Caco-2 (cell line): Measurements from ENCODE around the gene TENM3. TPM values are rescaled to one million over a fixed set of nuclear protein-coding genes. Genes with fewer than 3 reads are reported as not detected.

Source experiments
- BruUV-seq: library from RNA; stranded (reverse); fragments of 400-500 nt; replicated peaks from 2 replicates; lab custom pipeline; 2021; lab: Mats Ljungman, UMichigan
- CTCF ChIA-PET: fragments of 300-600 bp; sonication (Branson Sonifier 250); formaldehyde crosslinking; loops from one replicate; lab custom pipeline; 2022; ENCODE audit warnings: antibody characterized with exemption; lab: Charles Lee
- POLR2A ChIA-PET: fragments of 300-600 bp; sonication (Branson Sonifier 250); formaldehyde crosslinking; loops from one replicate; lab custom pipeline; 2022; ENCODE audit warnings: antibody characterized with exemption; lab: Charles Lee
- DNase-seq, 2 experiments: peaks; one replicate each; pipeline versions ENCODE4 v3.0.0 to v3.0.0-alpha.2; 2020 to 2022
- H3K27me3 ChIP-seq: replicated peaks from 2 replicates; pipeline ENCODE4 v1.6.0; 2011; ENCODE audit warnings: low read length; ENCODE audit not compliant: control insufficient read depth, insufficient read depth
- H3K36me3 ChIP-seq: 2 replicates; pipeline ENCODE4 v1.5.1; 2011; ENCODE audit warnings: low read length; ENCODE audit not compliant: control insufficient read depth, insufficient read depth
- H3K4me1 ChIP-seq: fragments of 250-450 bp; sonication (Bioruptor Pico); 2 replicates; pipeline ENCODE4 v1.5.1; 2020; ENCODE audit warnings: mild to moderate bottlenecking
- H3K4me3 ChIP-seq: 2 replicates; pipeline ENCODE4 v1.5.1; 2011; ENCODE audit warnings: low read depth, mild to moderate bottlenecking, control low read depth, low read length
- H3K9me3 ChIP-seq: fragments of 250-450 bp; sonication (Bioruptor Pico); 2 replicates; pipeline ENCODE4 v1.5.1; 2020; ENCODE audit warnings: mild to moderate bottlenecking, moderate library complexity
- H3K27ac Mint-ChIP-seq: one replicate; pipeline ENCODE4 v1.8.0; 2022; ENCODE audit warnings: mixed read lengths; ENCODE audit not compliant: unreplicated experiment
- H3K27me3 Mint-ChIP-seq: one replicate; pipeline ENCODE4 v1.8.0; 2022; ENCODE audit warnings: mixed read lengths; ENCODE audit not compliant: insufficient read depth, unreplicated experiment
- H3K36me3 Mint-ChIP-seq: one replicate; pipeline ENCODE4 v1.8.0; 2022; ENCODE audit warnings: mild to moderate bottlenecking, mixed read lengths; ENCODE audit not compliant: insufficient read depth, unreplicated experiment
- H3K4me1 Mint-ChIP-seq: one replicate; pipeline ENCODE4 v1.8.0; 2022; ENCODE audit warnings: low read depth, mixed read lengths; ENCODE audit not compliant: unreplicated experiment
- H3K4me3 Mint-ChIP-seq: one replicate; pipeline ENCODE4 v1.8.0; 2022; ENCODE audit warnings: mild to moderate bottlenecking, moderate library complexity, mixed read lengths; ENCODE audit not compliant: unreplicated experiment
- H3K9me3 Mint-ChIP-seq: one replicate; pipeline ENCODE4 v1.8.0; 2022; ENCODE audit warnings: mixed read lengths; ENCODE audit not compliant: unreplicated experiment
- intact Hi-C: fragments of 100-400 bp; cut with micrococcal nuclease; formaldehyde crosslinking; loops from one replicate; pipeline ENCODE4 v1.10.0; 2022; ENCODE audit not compliant: unreplicated experiment
- total RNA-seq: library from RNA; stranded (reverse); gene quantifications from 2 replicates; pipeline ENCODE4 v1.2.3, GENCODE V29; 2022
- TF ChIP-seq, protein P1 (sequence below), 2 experiments: fragments of 200-600 bp in 1 of 2; IDR thresholded peaks; 1 replicate in 1 of 2; 2 replicates in 1 of 2; pipeline versions ENCODE4 v1.5.1 to v1.8.0; 2011 to 2022; ENCODE audit warnings: antibody characterized with exemption in 1 of 2, control low read depth in 1 of 2, inconsistent platforms in 1 of 2, low read depth in 1 of 2, low read length in 1 of 2, mild to moderate bottlenecking in 1 of 2, moderate library complexity in 1 of 2; ENCODE audit not compliant: insufficient read depth in 1 of 2, severe bottlenecking in 1 of 2, unreplicated experiment in 1 of 2

Gene TENM3
- total RNA-seq, 1 experiment from 2014 or later, result 94.7 TPM

- H3K4me3 Mint-ChIP-seq, result no peak overlapping the region
- no peaks in the 10 kb centered on the region for H3K27me3 Mint-ChIP-seq
- Histone ChIP-seq H3K27me3 (no peaks in the 10 kb centered on the region), H3K4me3 (no peak overlapping the region), H3K9me3 (no peaks in the 10 kb centered on the region), H3K4me1 (no peaks in the 10 kb centered on the region), H3K36me3 (no peaks in the 10 kb centered on the region)
- POLR2A ChIA-PET, result no interaction called here
- CTCF ChIA-PET, result no interaction called here
- DNase-seq, result no peak
- peaks cover 13% of the 10 kb centered on the region for H3K36me3 Mint-ChIP-seq
- no TSS peak for BruUV-seq
- intact Hi-C loops, result no loop called here
- no peaks in the 10 kb centered on the region for H3K4me1 Mint-ChIP-seq
- TF ChIP-seq, protein P1, sequence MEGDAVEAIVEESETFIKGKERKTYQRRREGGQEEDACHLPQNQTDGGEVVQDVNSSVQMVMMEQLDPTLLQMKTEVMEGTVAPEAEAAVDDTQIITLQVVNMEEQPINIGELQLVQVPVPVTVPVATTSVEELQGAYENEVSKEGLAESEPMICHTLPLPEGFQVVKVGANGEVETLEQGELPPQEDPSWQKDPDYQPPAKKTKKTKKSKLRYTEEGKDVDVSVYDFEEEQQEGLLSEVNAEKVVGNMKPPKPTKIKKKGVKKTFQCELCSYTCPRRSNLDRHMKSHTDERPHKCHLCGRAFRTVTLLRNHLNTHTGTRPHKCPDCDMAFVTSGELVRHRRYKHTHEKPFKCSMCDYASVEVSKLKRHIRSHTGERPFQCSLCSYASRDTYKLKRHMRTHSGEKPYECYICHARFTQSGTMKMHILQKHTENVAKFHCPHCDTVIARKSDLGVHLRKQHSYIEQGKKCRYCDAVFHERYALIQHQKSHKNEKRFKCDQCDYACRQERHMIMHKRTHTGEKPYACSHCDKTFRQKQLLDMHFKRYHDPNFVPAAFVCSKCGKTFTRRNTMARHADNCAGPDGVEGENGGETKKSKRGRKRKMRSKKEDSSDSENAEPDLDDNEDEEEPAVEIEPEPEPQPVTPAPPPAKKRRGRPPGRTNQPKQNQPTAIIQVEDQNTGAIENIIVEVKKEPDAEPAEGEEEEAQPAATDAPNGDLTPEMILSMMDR (IDR thresholded peaks at IDR 0.05; ENCODE audit: insufficient read depth in 1 of 2, low read depth in 1 of 2, low read length in 1 of 2, severe bottlenecking in 1 of 2, unreplicated experiment in 1 of 2), result no peak
- H3K27ac Mint-ChIP-seq, result no peak overlapping the region
- H3K9me3 Mint-ChIP-seq, result no peaks in the 10 kb centered on the region
These were observed 177.0 kb downstream of the TENM3 start for GRCh38 chr4:182420189-182420588.

DNA sequence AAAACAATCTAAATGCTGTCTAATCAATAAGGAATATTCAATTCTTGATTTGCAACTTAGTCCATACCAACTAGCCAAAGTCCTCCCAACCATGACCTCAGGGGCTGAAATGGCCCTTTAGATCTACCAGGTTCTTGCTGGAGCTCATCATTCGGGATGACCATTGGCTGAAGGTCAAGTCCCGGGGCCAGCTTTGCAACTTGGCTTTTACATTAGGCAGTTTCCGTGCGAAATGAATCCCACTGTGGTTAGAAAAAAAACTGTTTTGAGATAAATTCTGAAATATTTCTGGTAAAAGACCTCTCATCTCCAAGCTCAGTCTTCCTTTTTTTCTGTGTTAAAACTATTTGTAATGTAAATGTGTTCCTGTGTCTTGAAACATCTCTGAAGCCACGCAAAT lies 178.6 kb downstream of the TENM3 start:
- H3K36me3 ChIP-seq, result no peaks in the 10 kb centered on the region
- H3K4me3 ChIP-seq, result no peak overlapping the region
- H3K9me3 Mint-ChIP-seq, result no peaks in the 10 kb centered on the region
- no TSS peak for BruUV-seq
- H3K36me3 Mint-ChIP-seq, result peaks cover 13% of the 10 kb centered on the region
- H3K27ac Mint-ChIP-seq, result no peak overlapping the region
- H3K27me3 Mint-ChIP-seq, result no peaks in the 10 kb centered on the region
- TF ChIP-seq, protein P1 (IDR thresholded peaks at IDR 0.05; ENCODE audit: insufficient read depth in 1 of 2, low read depth in 1 of 2, low read length in 1 of 2, severe bottlenecking in 1 of 2, unreplicated experiment in 1 of 2), result no peak
- DNase-seq, result no peak
- ChIA-PET CTCF (no interaction called here), POLR2A (no interaction called here)
- no peaks in the 10 kb centered on the region for H3K27me3 ChIP-seq
- intact Hi-C loops, result no loop called here
- no peak overlapping the region for H3K4me3 Mint-ChIP-seq
- H3K9me3 ChIP-seq, result no peaks in the 10 kb centered on the region; the same call in 1 of the 2 replicates
- no peaks in the 10 kb centered on the region for H3K4me1 Mint-ChIP-seq
- no peaks in the 10 kb centered on the region for H3K4me1 ChIP-seq

DNA sequence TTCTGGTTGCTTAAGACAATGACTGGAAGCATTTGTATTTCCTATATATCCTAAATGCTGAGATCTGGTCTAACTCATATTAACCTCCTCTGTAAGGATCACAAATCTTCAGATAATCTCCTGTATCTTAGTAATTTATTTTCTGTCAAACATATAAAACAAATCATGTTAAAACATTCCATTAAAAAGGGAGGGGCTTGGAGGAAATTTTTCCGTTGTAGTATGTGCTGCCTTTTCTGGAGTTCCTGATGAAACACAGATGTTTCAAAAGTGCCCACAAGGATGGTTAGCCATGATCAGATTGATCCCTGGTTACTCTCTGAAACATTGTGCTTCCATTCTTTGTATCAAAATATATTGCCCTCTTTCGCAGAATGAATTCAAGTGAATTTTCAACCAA lies 182.1 kb downstream of the TENM3 start:
- Mint-ChIP-seq H3K27ac (no peak overlapping the region), H3K36me3 (no peaks in the 10 kb centered on the region), H3K4me3 (no peak overlapping the region), H3K4me1 (no peaks in the 10 kb centered on the region), H3K9me3 (no peaks in the 10 kb centered on the region), H3K27me3 (no peaks in the 10 kb centered on the region)
- Histone ChIP-seq H3K27me3 (no peaks in the 10 kb centered on the region), H3K9me3 (no peaks in the 10 kb centered on the region; the same call in 1 of the 2 replicates), H3K4me3 (no peak overlapping the region), H3K4me1 (no peaks in the 10 kb centered on the region), H3K36me3 (no peaks in the 10 kb centered on the region)
- BruUV-seq, result no TSS peak
- ChIA-PET CTCF (no interaction called here), POLR2A (no interaction called here)
- DNase-seq, result no peak
- TF ChIP-seq, protein P1 (IDR thresholded peaks at IDR 0.05; ENCODE audit: insufficient read depth in 1 of 2, low read depth in 1 of 2, low read length in 1 of 2, severe bottlenecking in 1 of 2, unreplicated experiment in 1 of 2), result no peak
- intact Hi-C loops, result no loop called here
